Endodermal cell (in vitro differentiated cells): ENCODE results near the gene RTP2. TPM values are rescaled to one million over a fixed set of nuclear protein-coding genes. Genes with fewer than 3 reads are reported as not detected.

Source experiments
- DNase-seq: peaks from one replicate; pipeline ENCODE4 v3.0.0-alpha.2; 2017
- H3K27ac ChIP-seq: 2 replicates; pipeline ENCODE4 v1.5.1; 2013; ENCODE audit warnings: mild to moderate bottlenecking, low read depth, low read length, moderate library complexity
- H3K27me3 ChIP-seq: 2 replicates; pipeline ENCODE4 v1.6.1; 2013; ENCODE audit warnings: mild to moderate bottlenecking, low read length, moderate library complexity; ENCODE audit not compliant: insufficient read depth, control insufficient read depth, poor library complexity, severe bottlenecking
- H3K36me3 ChIP-seq: 2 replicates; pipeline ENCODE4 v1.7.0; 2013; ENCODE audit warnings: mild to moderate bottlenecking, low read length, moderate library complexity; ENCODE audit not compliant: control insufficient read depth, insufficient read depth
- H3K4me1 ChIP-seq: one replicate; pipeline ENCODE4 v1.7.0; 2013; ENCODE audit warnings: low read length; ENCODE audit not compliant: control insufficient read depth, insufficient read depth
- H3K4me3 ChIP-seq: 2 replicates; pipeline ENCODE4 v1.5.1; 2013; ENCODE audit warnings: mild to moderate bottlenecking, low read length, moderate library complexity
- H3K9ac ChIP-seq: 2 replicates; pipeline ENCODE4 v1.6.1; 2013; ENCODE audit warnings: mild to moderate bottlenecking, low read length, moderate library complexity; ENCODE audit not compliant: poor library complexity, severe bottlenecking; ENCODE audit errors: extremely low read depth
- H3K9me3 ChIP-seq: 2 replicates; pipeline ENCODE4 v1.6.1; 2013; ENCODE audit warnings: mild to moderate bottlenecking, low read length, moderate library complexity; ENCODE audit not compliant: control insufficient read depth
- H3K27ac Mint-ChIP-seq: 2 replicates; pipeline ENCODE4 v1.8.0; 2020; ENCODE audit warnings: mixed read lengths
- H3K27me3 Mint-ChIP-seq: 2 replicates; pipeline ENCODE4 v1.8.0; 2021; ENCODE audit warnings: mild to moderate bottlenecking, mixed read lengths; ENCODE audit not compliant: insufficient read depth
- H3K36me3 Mint-ChIP-seq: 2 replicates; pipeline ENCODE4 v1.8.0; 2020; ENCODE audit warnings: low read depth, mixed read lengths
- H3K4me1 Mint-ChIP-seq: 2 replicates; pipeline ENCODE4 v1.8.0; 2020; ENCODE audit warnings: mixed read lengths
- H3K4me3 Mint-ChIP-seq: 2 replicates; pipeline ENCODE4 v1.8.0; 2020; ENCODE audit warnings: mild to moderate bottlenecking, moderate library complexity, mixed read lengths
- H3K9me3 Mint-ChIP-seq: 2 replicates; pipeline ENCODE4 v1.8.0; 2020; ENCODE audit warnings: mild to moderate bottlenecking, mixed read lengths
- whole genome bisulfite sequencing, 2 experiments: methylation state at CpG; one replicate each; pipeline versions ENCODE4 v1.1.5 to v1.1.7; 2013; ENCODE audit warnings: missing lambda C conversion rate in 2 of 2, mixed read lengths in 1 of 2; ENCODE audit not compliant: insufficient coverage in 1 of 2, insufficient read length in 1 of 2; 5-methylcytosine and 5-hydroxymethylcytosine counted together
- total RNA-seq, 2 donors: library from RNA; stranded (reverse); fragmentation: NEBNext Ultra II Directional in 1 of 2; extraction: Animal tissue kit (Norgen Biotek cat#: 25700) in 1 of 2; gene quantifications; 2 replicates in 1 of 2; 3 replicates in 1 of 2; pipeline ENCODE4 v1.2.1, GENCODE V29; 2021
- TF ChIP-seq, protein P1 (sequence below): fragments of 200-600 bp; sonication (generic); conservative IDR thresholded peaks from 2 replicates; pipeline ENCODE4 v1.5.0; 2021; ENCODE audit warnings: antibody characterized with exemption, mild to moderate bottlenecking

Gene RTP2
- total RNA-seq, 2 donors from 2014 or later: not detected

- Mint-ChIP-seq H3K4me1 (peaks cover 5% of the 10 kb centered on the region), H3K4me3 (no peak overlapping the region), H3K27ac (no peak overlapping the region), H3K27me3 (peaks cover 33% of the 10 kb centered on the region), H3K36me3 (no peaks in the 10 kb centered on the region), H3K9me3 (peaks cover 5% of the 10 kb centered on the region)
- H3K27ac ChIP-seq: no peak overlapping the region
- TF ChIP-seq, protein P1, sequence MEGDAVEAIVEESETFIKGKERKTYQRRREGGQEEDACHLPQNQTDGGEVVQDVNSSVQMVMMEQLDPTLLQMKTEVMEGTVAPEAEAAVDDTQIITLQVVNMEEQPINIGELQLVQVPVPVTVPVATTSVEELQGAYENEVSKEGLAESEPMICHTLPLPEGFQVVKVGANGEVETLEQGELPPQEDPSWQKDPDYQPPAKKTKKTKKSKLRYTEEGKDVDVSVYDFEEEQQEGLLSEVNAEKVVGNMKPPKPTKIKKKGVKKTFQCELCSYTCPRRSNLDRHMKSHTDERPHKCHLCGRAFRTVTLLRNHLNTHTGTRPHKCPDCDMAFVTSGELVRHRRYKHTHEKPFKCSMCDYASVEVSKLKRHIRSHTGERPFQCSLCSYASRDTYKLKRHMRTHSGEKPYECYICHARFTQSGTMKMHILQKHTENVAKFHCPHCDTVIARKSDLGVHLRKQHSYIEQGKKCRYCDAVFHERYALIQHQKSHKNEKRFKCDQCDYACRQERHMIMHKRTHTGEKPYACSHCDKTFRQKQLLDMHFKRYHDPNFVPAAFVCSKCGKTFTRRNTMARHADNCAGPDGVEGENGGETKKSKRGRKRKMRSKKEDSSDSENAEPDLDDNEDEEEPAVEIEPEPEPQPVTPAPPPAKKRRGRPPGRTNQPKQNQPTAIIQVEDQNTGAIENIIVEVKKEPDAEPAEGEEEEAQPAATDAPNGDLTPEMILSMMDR: no peak
- H3K36me3 ChIP-seq: no peaks in the 10 kb centered on the region
- no peaks in the 10 kb centered on the region for H3K27me3 ChIP-seq
- H3K4me1 ChIP-seq: no peaks in the 10 kb centered on the region
- WGBS, 2 experiments: 83 to 87% methylated on average over 2 of the region's 2 CpGs
- H3K9me3 ChIP-seq: no peaks in the 10 kb centered on the region
- no peak for DNase-seq
- H3K9ac ChIP-seq: no peak overlapping the region
- H3K4me3 ChIP-seq: no peak overlapping the region
These were observed 51.1 kb downstream of the RTP2 start for GRCh38 chr3:187651282-187651681.

Other genes starting within 250 kb of the RTP2 start
- gene SST, start 32.2 kb downstream of the RTP2 start, total RNA-seq: not detected
- 1 to 10 TPM; 3.8 to 3.9 TPM for gene BCL6, start 42.9 kb upstream of the RTP2 start, total RNA-seq